GM18505 (cell line): ENCODE measurements around the gene PARVB.

ENCODE experiments used
- ATAC-seq: cut with Tn5 transposase; IDR thresholded peaks from one replicate; pipeline ENCODE4 v1.9.1; 2021; ENCODE audit not compliant: unreplicated experiment
- POLR2A ChIP-seq: IDR thresholded peaks from 4 replicates; pipeline ENCODE4 v1.6.1; 2011; ENCODE audit warnings: borderline replicate concordance; ENCODE audit not compliant: insufficient read depth, insufficient read length; ENCODE audit errors: extremely low read depth

The PARVB gene

DNA sequence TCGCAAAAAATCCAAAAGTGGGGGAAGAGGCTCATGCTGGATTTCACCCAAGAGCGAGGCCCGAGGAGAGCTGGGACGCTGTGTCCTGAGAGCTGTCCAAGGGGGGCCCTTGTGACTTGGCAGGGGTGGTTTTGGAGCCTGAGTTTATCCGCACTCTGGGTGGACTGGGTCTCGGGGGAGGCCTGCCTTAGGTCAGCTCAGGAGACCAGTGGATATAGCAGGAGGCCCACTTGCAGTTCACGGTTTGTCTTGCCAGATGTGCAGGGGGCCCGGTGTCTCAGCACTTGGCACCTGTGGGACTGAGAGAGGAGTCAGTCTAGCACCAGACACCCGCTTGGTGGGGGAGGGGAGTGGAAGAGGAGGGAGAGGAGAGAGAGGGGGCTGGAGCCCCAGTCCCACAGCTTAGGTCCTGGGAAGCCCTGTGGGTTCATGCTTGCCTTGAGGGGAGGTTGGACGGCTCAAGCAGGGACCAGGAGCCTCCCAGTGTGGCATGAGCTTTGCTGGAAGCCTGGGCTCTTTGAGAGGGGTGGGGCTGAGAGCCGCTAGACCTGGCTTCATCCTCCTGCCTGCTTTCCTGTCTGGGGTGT lies 33.4 kb downstream of the PARVB start:
- TF ChIP-seq POLR2A, result no peak
- ATAC-seq, result no peak

DNA sequence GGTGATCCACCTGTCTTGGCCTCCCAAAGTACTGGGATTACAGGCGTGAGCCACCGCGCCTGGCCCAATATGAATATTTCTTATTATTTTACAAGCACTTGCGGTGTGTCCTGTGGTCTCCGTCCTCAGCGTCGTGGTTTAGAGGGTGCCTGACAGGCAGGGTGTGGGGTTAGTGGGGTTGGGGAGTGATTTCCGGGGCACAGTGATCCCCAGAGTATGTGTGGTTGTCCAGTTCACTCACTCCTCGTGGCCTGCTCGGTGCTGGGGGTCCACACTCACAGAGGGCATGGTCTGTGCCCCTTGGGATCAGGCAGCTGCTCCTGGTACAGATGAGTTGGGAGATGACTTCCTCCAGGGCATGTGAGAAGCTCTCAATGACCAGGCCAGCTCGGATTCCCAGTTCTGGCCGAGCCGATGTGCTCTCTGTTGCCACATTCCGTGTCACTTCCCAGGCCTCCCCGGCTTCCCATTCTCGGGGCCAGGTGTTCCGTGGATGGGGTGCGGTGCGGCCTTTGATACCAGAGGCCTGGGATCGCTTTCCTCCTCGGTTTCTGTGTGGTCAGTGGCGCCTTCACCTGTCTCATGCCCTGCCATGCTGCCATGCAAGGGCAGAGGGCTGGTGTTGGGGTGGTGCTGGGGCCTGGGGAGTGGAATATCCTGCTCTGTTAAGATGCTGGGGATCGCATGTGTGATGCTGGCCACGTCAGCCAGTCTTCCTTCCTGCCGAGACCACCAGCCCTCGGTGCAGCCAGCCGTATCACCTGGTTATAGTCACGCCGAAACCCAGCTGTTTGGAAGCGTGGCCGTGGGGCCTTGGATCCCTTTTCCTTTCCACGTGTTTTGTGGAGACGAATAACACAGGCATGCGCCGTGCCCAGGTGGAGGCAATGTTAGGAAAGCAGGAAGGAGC lies 39.6 kb downstream of the PARVB start:
- TF ChIP-seq POLR2A, result no peak
- no peak for ATAC-seq

- TF ChIP-seq POLR2A, result no peak
- ATAC-seq, result no peak
Observed at GRCh38 chr22:44067033-44067432, 42.9 kb downstream of the PARVB start.

GRCh38 chr22:44067901-44068300 lies 43.8 kb downstream of the PARVB start:
- no peak for TF ChIP-seq POLR2A
- ATAC-seq, result no peak

GRCh38 chr22:44068422-44069191 lies 44.5 kb downstream of the PARVB start:
- TF ChIP-seq POLR2A, result no peak
- no peak for ATAC-seq

DNA sequence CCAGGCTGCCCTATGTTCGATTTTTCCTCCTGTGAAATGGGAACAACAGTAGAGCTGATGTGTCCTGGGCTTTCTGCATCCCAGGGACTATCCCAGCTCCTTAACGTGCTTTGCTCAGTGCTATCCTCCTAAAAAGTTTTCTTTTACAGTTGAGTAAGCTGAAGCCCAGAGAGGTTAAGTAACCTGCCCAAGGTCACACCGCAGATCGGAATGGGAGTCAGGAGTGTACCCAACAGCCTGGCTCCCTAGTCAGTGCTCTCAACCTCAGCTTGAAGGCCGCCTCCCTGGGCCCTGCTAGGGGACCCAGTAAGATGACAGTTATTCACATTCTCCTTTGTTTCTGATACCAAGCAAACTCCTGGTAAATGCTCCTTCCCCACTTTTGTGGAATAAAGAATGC lies 45.9 kb downstream of the PARVB start:
- ATAC-seq, result no peak
- TF ChIP-seq POLR2A, result no peak

- no peak for ATAC-seq
- TF ChIP-seq POLR2A, result no peak
Observed at GRCh38 chr22:44071781-44072326, 47.8 kb downstream of the PARVB start.

DNA sequence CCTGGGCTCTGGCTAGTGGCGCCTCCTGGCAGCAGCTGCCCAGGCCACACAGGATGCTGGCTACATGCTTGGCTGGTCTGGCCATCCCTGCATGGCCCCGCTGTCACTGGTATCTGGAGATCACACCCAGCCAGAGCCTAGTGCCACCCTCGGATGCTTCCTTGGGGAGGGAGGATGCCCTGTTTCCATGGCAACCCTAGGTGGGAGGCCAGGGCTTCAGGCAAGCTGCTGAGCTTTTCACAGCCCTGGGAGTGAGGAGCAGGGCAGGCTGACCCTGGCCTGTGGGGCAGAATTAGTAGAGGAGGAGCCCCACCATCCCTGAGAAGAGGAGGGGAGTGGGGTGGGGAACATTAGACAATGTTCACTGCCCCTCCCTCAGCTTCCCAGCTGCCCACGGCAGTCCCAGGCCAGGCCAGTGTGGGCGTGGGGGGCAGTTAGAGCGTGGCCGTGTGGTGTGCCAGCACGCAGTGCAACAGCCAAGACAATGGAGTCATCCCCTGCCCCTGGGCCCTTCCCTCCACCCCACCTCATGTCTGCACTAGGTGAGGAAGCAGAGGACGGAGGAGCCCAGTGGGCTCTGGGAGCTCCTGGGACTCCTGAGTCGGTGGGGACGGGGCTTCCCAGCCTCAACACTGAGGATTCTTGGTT lies 50.4 kb downstream of the PARVB start:
- no peak for TF ChIP-seq POLR2A
- no peak for ATAC-seq

DNA sequence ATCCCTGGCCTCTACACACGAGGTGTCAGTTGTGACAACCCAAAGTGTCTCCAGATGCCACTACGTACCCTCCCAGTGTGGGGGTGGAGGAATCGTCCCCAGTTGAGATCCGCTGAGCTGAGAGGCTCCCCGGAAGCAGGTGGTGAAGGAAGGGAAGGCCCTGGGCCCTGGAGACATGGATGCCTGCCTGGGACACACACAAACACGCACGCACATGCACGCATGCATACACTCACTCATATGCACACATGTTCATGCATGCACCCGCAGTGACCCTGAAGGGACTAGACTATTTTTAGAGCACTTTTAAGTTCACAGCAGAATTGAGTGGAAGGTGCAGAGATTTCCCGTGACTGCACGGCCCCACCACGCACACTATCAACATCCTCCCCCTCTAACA lies 50.9 kb downstream of the PARVB start:
- TF ChIP-seq POLR2A, result no peak
- no peak for ATAC-seq

DNA sequence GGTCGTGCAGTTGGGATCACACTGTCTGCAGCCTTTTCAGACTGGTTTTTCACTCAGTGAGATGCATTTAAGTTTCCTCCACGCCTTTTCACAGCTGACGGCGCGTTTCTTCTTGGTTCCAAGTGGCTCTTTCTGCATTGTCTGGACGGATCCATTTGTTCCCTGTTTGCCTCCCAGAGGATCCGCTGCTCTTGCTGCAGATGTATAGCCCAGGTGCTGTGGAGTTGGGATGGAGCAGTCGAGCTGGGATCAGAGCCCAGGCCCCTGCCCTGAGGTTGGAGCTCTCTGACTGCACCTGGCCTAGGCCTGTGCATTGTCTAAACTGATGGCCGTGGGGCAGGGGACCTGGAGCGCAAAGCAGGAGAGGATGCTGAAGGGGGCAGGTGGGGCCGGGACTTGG lies 51.6 kb downstream of the PARVB start:
- no peak for TF ChIP-seq POLR2A
- no peak for ATAC-seq

GRCh38 chr22:44076825-44077224 lies 52.7 kb downstream of the PARVB start:
- TF ChIP-seq POLR2A, result no peak
- ATAC-seq, result no peak

DNA sequence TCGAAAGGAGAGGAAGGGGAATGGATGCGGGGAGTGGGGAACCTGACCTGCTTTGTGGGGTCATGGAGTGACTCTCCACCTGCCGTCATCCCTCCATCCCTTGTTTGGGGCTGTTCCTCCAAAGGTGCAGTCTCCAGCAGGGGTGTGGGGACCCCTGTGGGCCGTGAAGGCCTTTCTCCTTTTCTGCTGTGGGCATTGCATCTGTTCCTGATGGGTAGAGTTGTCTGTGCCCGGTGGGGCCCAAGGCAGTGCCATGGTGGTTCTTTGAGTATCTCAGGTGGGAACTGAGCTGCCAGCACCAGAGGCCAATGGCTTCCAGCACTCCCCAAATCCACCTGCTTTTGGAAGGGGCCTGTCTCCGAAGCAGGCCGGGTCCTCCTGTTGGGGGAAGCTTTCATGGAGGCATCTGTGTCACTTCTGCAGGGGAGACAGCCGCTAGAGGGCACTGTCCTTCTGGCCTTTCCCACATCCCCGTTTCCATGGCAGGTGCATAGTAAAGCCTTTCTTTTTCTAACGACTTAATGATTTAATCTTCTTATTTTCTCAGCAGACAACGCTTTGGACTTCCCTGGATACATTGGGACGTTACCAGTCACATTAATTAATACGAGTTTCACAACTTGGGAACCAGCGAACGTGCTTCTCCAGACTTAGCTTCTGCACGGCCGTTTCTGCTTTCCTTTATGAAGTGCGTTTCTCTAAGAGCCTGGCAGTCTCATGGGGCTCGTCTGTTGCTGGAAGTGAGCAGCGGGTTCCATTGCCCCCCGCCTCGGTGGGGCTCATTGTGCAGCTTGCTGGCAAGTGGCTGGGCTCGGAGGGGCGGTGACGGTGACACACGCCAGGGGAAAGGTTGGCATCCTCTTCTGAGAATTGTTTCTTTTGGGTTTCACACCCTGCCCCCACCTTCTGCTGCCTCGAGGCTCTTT lies 57.1 kb downstream of the PARVB start:
- ATAC-seq, result no peak
- TF ChIP-seq POLR2A, result no peak
